ENCODE results near the gene GCDH. TPM values are rescaled to one million over a fixed set of nuclear protein-coding genes. Genes with fewer than 3 reads are reported as not detected.

GCDH gene
- total RNA-seq, 1 donor from 2014 or later = 46.8 TPM

DNA sequence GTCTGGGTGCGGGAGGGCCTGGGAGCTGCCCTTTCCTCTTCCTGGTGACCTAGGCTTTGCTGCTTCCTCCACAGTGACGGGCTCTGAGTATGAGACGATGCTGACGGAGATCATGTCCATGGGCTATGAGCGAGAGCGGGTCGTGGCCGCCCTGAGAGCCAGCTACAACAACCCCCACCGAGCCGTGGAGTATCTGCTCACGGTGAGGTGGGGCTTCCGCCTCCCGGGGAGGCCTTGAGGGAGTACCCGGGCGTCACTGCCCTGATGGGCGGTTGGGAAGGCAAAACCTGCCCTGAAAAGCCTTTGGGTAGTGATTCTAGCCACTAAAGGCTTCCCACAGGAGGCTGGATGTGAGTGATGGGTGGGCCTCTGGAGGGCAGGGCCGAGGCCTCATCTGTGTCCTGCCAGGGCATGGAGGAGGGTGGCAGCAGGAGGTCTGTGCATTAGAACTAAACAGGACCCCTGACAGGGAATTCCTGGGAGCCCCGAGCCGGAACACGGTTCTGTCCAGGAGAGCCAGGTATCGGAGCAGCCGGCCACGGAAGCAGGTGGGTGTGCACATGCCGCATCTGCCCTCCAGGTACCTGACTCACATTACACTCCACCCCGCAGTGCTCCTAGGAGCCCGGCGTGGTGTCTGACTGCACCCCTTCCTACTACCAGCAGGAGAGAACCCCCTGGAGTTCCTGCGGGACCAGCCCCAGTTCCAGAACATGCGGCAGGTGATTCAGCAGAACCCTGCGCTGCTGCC lies 57.8 kb downstream of the GCDH start:
- Mint-ChIP-seq H3K4me1 (ENCODE audit: unreplicated experiment) (peaks cover 13% of the 10 kb centered on the region), H3K9me3 (no peaks in the 10 kb centered on the region), H3K27me3 (no peaks in the 10 kb centered on the region), H3K36me3 (peaks cover 20% of the 10 kb centered on the region), H3K4me3 (no peak overlapping the region), H3K27ac (no peak overlapping the region)
- no peak for DNase-seq (ENCODE audit: extremely low spot score, unreplicated experiment)
- TF ChIP-seq CTCF (conservative IDR thresholded peaks at IDR 0.05) = no peak

Small RNA genes within 50 kb of the gene (microRNA-seq; reads per million reads assigned to microRNA genes)
- 1.4 reads per million for gene MIR5695
- gene MIR6515 = 3.9 reads per million, percentile 13 among the genes with 10 or more reads in this experiment
- not detected for gene MIR6794

Other genes starting within 250 kb of the GCDH start
- gene MAN2B1, start 224.4 kb upstream of the GCDH start, total RNA-seq (ENCODE audit: low replicate concordance) = 90.6 and 95.4 TPM in 2 replicates
- gene WDR83, start 224.4 kb upstream of the GCDH start, total RNA-seq (ENCODE audit: low replicate concordance) = 9.8 and 14.6 TPM in 2 replicates
- gene DHPS, start 209.3 kb upstream of the GCDH start, total RNA-seq (ENCODE audit: low replicate concordance) = 71.2 and 79.4 TPM in 2 replicates
- gene GNG14, start 203.2 kb upstream of the GCDH start, total RNA-seq (ENCODE audit: low replicate concordance) = 0.85 TPM in 1 of 2 replicates, not detected in the other
- gene FBXW9, start 194.5 kb upstream of the GCDH start, total RNA-seq (ENCODE audit: low replicate concordance) = 15.4 and 17.0 TPM in 2 replicates
- gene TNPO2, start 167.2 kb upstream of the GCDH start, total RNA-seq (ENCODE audit: low replicate concordance) = 78.6 and 99.7 TPM in 2 replicates
- gene TRIR, start 156.5 kb upstream of the GCDH start, total RNA-seq (ENCODE audit: low replicate concordance) = 164 and 173 TPM in 2 replicates
- 59.6 and 74.5 TPM in 2 replicates for gene GET3, start 153.7 kb upstream of the GCDH start, total RNA-seq (ENCODE audit: low replicate concordance)
- gene BEST2, start 139.4 kb upstream of the GCDH start, total RNA-seq (ENCODE audit: low replicate concordance) = 0.14 TPM in 1 of 2 replicates, not detected in the other
- gene HOOK2, start 115.6 kb upstream of the GCDH start, total RNA-seq (ENCODE audit: low replicate concordance) = 50.1 and 55.0 TPM in 2 replicates
- gene JUNB, start 99.7 kb upstream of the GCDH start, total RNA-seq (ENCODE audit: low replicate concordance) = 31.3 and 116 TPM in 2 replicates
- gene PRDX2, start 89.4 kb upstream of the GCDH start, total RNA-seq (ENCODE audit: low replicate concordance) = 416 and 497 TPM in 2 replicates
- gene THSD8, start 89.1 kb upstream of the GCDH start, total RNA-seq (ENCODE audit: low replicate concordance) = 10.1 and 19.4 TPM in 2 replicates
- gene RNASEH2A, start 84.6 kb upstream of the GCDH start, total RNA-seq (ENCODE audit: low replicate concordance) = 13.7 and 37.2 TPM in 2 replicates
- gene RTBDN, start 56.6 kb upstream of the GCDH start, total RNA-seq (ENCODE audit: low replicate concordance) = not detected in 2 replicates
- gene MAST1, start 52.6 kb upstream of the GCDH start, total RNA-seq (ENCODE audit: low replicate concordance) = 1.9 and 3.5 TPM in 2 replicates
- 17.9 and 24.6 TPM in 2 replicates for gene DNASE2, start 9.7 kb upstream of the GCDH start, total RNA-seq (ENCODE audit: low replicate concordance)
- gene KLF1, start 4.0 kb upstream of the GCDH start, total RNA-seq (ENCODE audit: low replicate concordance) = not detected in 2 replicates
- 1.8 TPM in 1 of 2 replicates, not detected in the other for gene SYCE2, start 28.1 kb downstream of the GCDH start, total RNA-seq (ENCODE audit: low replicate concordance)
- 67.5 and 68.5 TPM in 2 replicates for gene FARSA, start 42.6 kb downstream of the GCDH start, total RNA-seq (ENCODE audit: low replicate concordance)
- 1,188 and 1,294 TPM in 2 replicates for gene CALR, start 47.4 kb downstream of the GCDH start, total RNA-seq (ENCODE audit: low replicate concordance)
- 77.1 and 82.3 TPM in 2 replicates for gene RAD23A, start 54.7 kb downstream of the GCDH start, total RNA-seq (ENCODE audit: low replicate concordance)
- 23.1 and 24.8 TPM in 2 replicates for gene GADD45GIP1, start 66.1 kb downstream of the GCDH start, total RNA-seq (ENCODE audit: low replicate concordance)
- gene DAND5, start 78.4 kb downstream of the GCDH start, total RNA-seq (ENCODE audit: low replicate concordance) = not detected in 2 replicates
- gene NFIX, start 104.3 kb downstream of the GCDH start, total RNA-seq (ENCODE audit: low replicate concordance) = 4.2 and 12.4 TPM in 2 replicates
- gene LYL1, start 211.7 kb downstream of the GCDH start, total RNA-seq (ENCODE audit: low replicate concordance) = 0.19 TPM in 1 of 2 replicates, not detected in the other
- 48.1 and 69.7 TPM in 2 replicates for gene TRMT1, start 225.6 kb downstream of the GCDH start, total RNA-seq (ENCODE audit: low replicate concordance)
- 66.8 and 77.9 TPM in 2 replicates for gene NACC1, start 227.1 kb downstream of the GCDH start, total RNA-seq (ENCODE audit: low replicate concordance)